PC-3 (cell line): ENCODE data around the gene HPN.

ENCODE experiments used
- EZH2 ChIP-seq: fragments of 300-600 bp; sonication (generic); IDR thresholded peaks from one replicate; pipeline ENCODE4 v1.6.1; 2017; ENCODE audit warnings: antibody characterized with exemption, mild to moderate bottlenecking, low read length; ENCODE audit not compliant: unreplicated experiment
- EZH2phosphoT487 ChIP-seq: fragments of 300-600 bp; sonication (generic); IDR thresholded peaks from 2 replicates; pipeline ENCODE4 v1.6.1; 2018; ENCODE audit warnings: mild to moderate bottlenecking, antibody characterized with exemption, low read length, borderline replicate concordance
- TF ChIP-seq, protein P1 (sequence below): fragments of 300-600 bp; sonication (generic); conservative IDR thresholded peaks from 2 replicates; pipeline ENCODE4 v1.5.1; 2017; ENCODE audit warnings: antibody characterized with exemption, low read depth, mild to moderate bottlenecking, low read length

GRCh38 chr19:35109395-35110112 lies 68.0 kb downstream of the HPN start:
- TF ChIP-seq, protein P1, sequence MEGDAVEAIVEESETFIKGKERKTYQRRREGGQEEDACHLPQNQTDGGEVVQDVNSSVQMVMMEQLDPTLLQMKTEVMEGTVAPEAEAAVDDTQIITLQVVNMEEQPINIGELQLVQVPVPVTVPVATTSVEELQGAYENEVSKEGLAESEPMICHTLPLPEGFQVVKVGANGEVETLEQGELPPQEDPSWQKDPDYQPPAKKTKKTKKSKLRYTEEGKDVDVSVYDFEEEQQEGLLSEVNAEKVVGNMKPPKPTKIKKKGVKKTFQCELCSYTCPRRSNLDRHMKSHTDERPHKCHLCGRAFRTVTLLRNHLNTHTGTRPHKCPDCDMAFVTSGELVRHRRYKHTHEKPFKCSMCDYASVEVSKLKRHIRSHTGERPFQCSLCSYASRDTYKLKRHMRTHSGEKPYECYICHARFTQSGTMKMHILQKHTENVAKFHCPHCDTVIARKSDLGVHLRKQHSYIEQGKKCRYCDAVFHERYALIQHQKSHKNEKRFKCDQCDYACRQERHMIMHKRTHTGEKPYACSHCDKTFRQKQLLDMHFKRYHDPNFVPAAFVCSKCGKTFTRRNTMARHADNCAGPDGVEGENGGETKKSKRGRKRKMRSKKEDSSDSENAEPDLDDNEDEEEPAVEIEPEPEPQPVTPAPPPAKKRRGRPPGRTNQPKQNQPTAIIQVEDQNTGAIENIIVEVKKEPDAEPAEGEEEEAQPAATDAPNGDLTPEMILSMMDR = no peak
- no peak for TF ChIP-seq EZH2
- no peak for TF ChIP-seq EZH2phosphoT487
